Upper lobe of left lung (tissue), 6 donors: Measurements from ENCODE around the gene GNGT2. TPM values are rescaled to one million over a fixed set of nuclear protein-coding genes. Genes with fewer than 3 reads are reported as not detected.

Experiments
- ATAC-seq, 2 donors: fragments of 200-7000 bp; cut with Tn5 transposase; one replicate each; pipeline ENCODE4 v1.9.1; 2022; ENCODE audit warnings: mild to moderate bottlenecking in 2 of 2, moderate library complexity in 2 of 2; ENCODE audit not compliant: low FRiP score in 2 of 2
- DNase-seq, 2 donors: peaks; one replicate each; pipeline ENCODE4 v3.0.0-alpha.2; 2019 to 2020
- H3K27ac ChIP-seq, 4 donors: fragments of 200-600 bp; sonication (generic); one replicate each; pipeline ENCODE4 v1.5.1; 2016 to 2019
- H3K27me3 ChIP-seq, 4 donors: fragments of 200-600 bp; sonication (generic); one replicate each; pipeline ENCODE4 v1.5.1; 2017 to 2019
- H3K36me3 ChIP-seq, 4 donors: fragments of 200-600 bp; sonication (generic); one replicate each; pipeline ENCODE4 v1.5.1; 2016 to 2019
- H3K4me1 ChIP-seq, 4 donors: fragments of 200-600 bp; sonication (generic); one replicate each; pipeline ENCODE4 v1.5.1; 2018 to 2019
- H3K4me3 ChIP-seq, 4 donors: fragments of 200-600 bp; sonication (generic); one replicate each; pipeline ENCODE4 v1.5.1; 2017 to 2019; ENCODE audit warnings: mild to moderate bottlenecking in 2 of 4, moderate library complexity in 1 of 4
- H3K9me3 ChIP-seq, 4 donors: fragments of 200-600 bp; sonication (generic); one replicate each; pipeline ENCODE4 v1.5.1; 2018 to 2019
- CTCF ChIP-seq, 6 experiments: fragments of 450-650 bp in 4 of 6; fragments of 200-600 bp in 2 of 6; sonication (generic) in 2 of 6; IDR thresholded peaks; one replicate each; pipeline ENCODE4 v1.5.1; 2016 to 2019; ENCODE audit warnings: antibody characterized with exemption in 6 of 6
- EP300 ChIP-seq, 4 donors: sonication (generic); formaldehyde crosslinking; IDR thresholded peaks; one replicate each; pipeline ENCODE4 v1.5.1; 2017; ENCODE audit warnings: antibody characterized with exemption in 4 of 4, control low read depth in 2 of 4
- POLR2A ChIP-seq, 4 donors: fragments of 450-650 bp; IDR thresholded peaks; one replicate each; pipeline ENCODE4 v1.5.1; 2016 to 2017; ENCODE audit warnings: antibody characterized with exemption in 4 of 4, mild to moderate bottlenecking in 2 of 4
- POLR2AphosphoS5 ChIP-seq, 2 donors: sonication (generic); formaldehyde crosslinking; IDR thresholded peaks; one replicate each; pipeline ENCODE4 v1.5.1; 2017; ENCODE audit warnings: antibody characterized with exemption in 2 of 2
- WGBS, 2 donors: methylation state at CpG; one replicate each; pipeline ENCODE4 v1.1.5; 2017 to 2018; 5-methylcytosine and 5-hydroxymethylcytosine counted together
- total RNA-seq, 6 donors: library from RNA; depleted of rRNA in 4 of 6; stranded (reverse); fragments of >200 nt in 4 of 6; gene quantifications; one replicate each; pipeline versions ENCODE4 v1.1.0 to v1.2.1, GENCODE V29; 2016 to 2021
- donor health status: DM: no; HTN: no; CAD: no; lungs with moderate emphysema.
- donor health status: DM: no; HTN: yes; CAD: no; lungs with severe emphysema.

The GNGT2 gene
- total RNA-seq, 6 donors from 2014 or later = 1.1 to 22.5 (median 9.9) TPM

GRCh38 chr17:49254066-49254465 lies 43.7 kb upstream of the GNGT2 start:
- ATAC-seq = no peak
- no peaks in the 10 kb centered on the region for H3K36me3 ChIP-seq
- H3K4me3 ChIP-seq = no peak overlapping the region
- no peaks in the 10 kb centered on the region for H3K9me3 ChIP-seq
- TF ChIP-seq CTCF (IDR thresholded peaks at IDR 0.05) = no peak
- no peak for TF ChIP-seq EP300 (IDR thresholded peaks at IDR 0.05)
- TF ChIP-seq POLR2AphosphoS5 (IDR thresholded peaks at IDR 0.05) = no peak
- no peak for TF ChIP-seq POLR2A (IDR thresholded peaks at IDR 0.05)
- peaks cover 0 to 5% (median 2%) of the 10 kb centered on the region in 4 donors for H3K4me1 ChIP-seq
- H3K27ac ChIP-seq = no peak overlapping the region
- no peak for DNase-seq
- no peaks in the 10 kb centered on the region for H3K27me3 ChIP-seq
- WGBS, 2 donors = 60 to 69% methylated on average over 4 of the region's 4 CpGs

DNA sequence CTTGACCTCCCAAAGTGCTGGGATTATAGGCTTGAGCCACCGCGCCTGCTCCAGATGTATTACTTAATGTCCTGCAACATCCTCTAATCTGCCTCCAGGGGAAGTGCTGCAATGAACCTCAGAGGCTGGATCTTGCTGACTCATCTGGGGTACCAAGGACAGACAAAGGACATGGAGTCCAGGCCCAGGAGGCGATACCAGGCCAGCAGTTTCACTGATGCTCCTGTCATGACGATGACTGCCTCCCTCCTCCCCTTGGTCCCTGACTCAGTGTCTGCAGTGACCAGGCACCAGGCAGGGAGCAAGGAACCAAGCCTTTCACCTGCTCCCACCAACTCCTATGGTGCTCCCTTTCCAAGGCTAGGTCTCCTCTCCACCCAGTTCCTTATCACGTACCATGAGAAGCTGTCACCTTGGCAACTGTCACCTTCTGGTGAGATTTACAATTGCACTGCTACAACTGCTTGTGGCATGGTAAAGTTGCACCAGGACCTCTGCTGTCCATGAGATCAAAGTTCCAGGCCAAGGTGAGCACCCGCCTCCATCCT lies 41.8 kb upstream of the GNGT2 start:
- Histone ChIP-seq H3K9me3 (no peaks in the 10 kb centered on the region), H3K4me1 (peaks cover 0 to 7% (median 2%) of the 10 kb centered on the region in 4 donors), H3K4me3 (no peak overlapping the region), H3K36me3 (no peaks in the 10 kb centered on the region), H3K27ac (peak overlapping the region in 2 of 4 donors; percentile 7 to 63), H3K27me3 (no peaks in the 10 kb centered on the region)
- DNase-seq (peak in 1 of 2 donors; percentile 78), ATAC-seq (peak; percentile 55 to 66)
- TF ChIP-seq POLR2A (IDR thresholded peaks at IDR 0.05) (no peak), CTCF (IDR thresholded peaks at IDR 0.05) (no peak), EP300 (IDR thresholded peaks at IDR 0.05) (no peak), POLR2AphosphoS5 (IDR thresholded peaks at IDR 0.05) (no peak)
- 76 to 85% methylated on average over 4 to 6 of the region's 6 CpGs for WGBS, 2 donors

GRCh38 chr17:49249890-49250522 lies 39.6 kb upstream of the GNGT2 start:
- no peak overlapping the region for H3K4me3 ChIP-seq
- no peak overlapping the region for H3K27ac ChIP-seq
- no peak for DNase-seq
- H3K4me1 ChIP-seq = peaks cover 0 to 7% (median 2%) of the 10 kb centered on the region in 4 donors
- no peaks in the 10 kb centered on the region for H3K9me3 ChIP-seq
- ATAC-seq = no peak
- H3K27me3 ChIP-seq = no peaks in the 10 kb centered on the region
- 83 to 91% methylated on average over 5 to 12 of the region's 12 CpGs for WGBS, 2 donors
- no peak for TF ChIP-seq POLR2AphosphoS5 (IDR thresholded peaks at IDR 0.05)
- no peaks in the 10 kb centered on the region for H3K36me3 ChIP-seq

DNA sequence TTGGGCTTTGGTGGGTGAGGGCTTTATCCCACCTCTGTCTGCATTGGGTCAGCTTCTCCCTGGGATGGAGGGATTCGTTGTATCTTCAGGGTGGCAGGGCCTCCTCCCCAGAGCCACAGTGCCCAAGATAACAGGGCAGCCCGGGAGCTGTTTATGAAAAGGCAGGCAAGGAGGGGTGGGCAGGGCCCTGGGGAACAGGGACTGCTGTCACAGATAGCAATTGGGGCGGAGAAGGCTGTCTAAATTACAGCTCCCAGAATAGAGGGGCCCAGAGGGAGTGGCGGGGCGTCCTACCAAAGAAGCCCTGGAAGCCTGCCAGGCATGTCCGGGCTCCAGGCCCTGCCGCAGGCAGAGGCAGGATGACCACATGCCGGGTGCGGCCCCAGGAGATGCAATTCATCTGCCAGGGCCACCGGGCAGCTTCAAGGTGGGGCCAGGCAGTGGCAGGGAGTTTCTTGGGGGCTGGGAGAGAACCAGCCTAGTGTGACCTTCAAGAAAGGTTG lies 39.0 kb upstream of the GNGT2 start:
- peaks cover 0 to 7% (median 2%) of the 10 kb centered on the region in 4 donors for H3K4me1 ChIP-seq
- no peaks in the 10 kb centered on the region for H3K9me3 ChIP-seq
- H3K27me3 ChIP-seq = no peaks in the 10 kb centered on the region
- H3K27ac ChIP-seq = no peak overlapping the region
- DNase-seq = peak in 1 of 2 donors; percentile 50
- no peaks in the 10 kb centered on the region for H3K36me3 ChIP-seq
- ATAC-seq = peak in 1 of 2 donors; percentile 38
- WGBS, 2 donors = 40 to 54% methylated on average over 1 to 3 of the region's 10 CpGs
- no peak overlapping the region for H3K4me3 ChIP-seq
- TF ChIP-seq CTCF (IDR thresholded peaks at IDR 0.05) = no peak
- TF ChIP-seq EP300 (IDR thresholded peaks at IDR 0.05) = no peak
- no peak for TF ChIP-seq POLR2AphosphoS5 (IDR thresholded peaks at IDR 0.05)
- TF ChIP-seq POLR2A (IDR thresholded peaks at IDR 0.05) = no peak

GRCh38 chr17:49247944-49248343 lies 37.6 kb upstream of the GNGT2 start:
- TF ChIP-seq POLR2AphosphoS5 (IDR thresholded peaks at IDR 0.05) = no peak
- no peak for TF ChIP-seq EP300 (IDR thresholded peaks at IDR 0.05)
- TF ChIP-seq POLR2A (IDR thresholded peaks at IDR 0.05) = no peak
- no peak for TF ChIP-seq CTCF (IDR thresholded peaks at IDR 0.05)
- Histone ChIP-seq H3K9me3 (no peaks in the 10 kb centered on the region), H3K27ac (no peak overlapping the region), H3K4me3 (no peak overlapping the region), H3K27me3 (no peaks in the 10 kb centered on the region), H3K4me1 (peaks cover 0 to 7% (median 2%) of the 10 kb centered on the region in 4 donors), H3K36me3 (no peaks in the 10 kb centered on the region)
- no peak for DNase-seq
- no peak for ATAC-seq
- WGBS, 2 donors = 91% methylated on average over 7 of the region's 7 CpGs
